LoVo (cell line): Measurements from ENCODE around the gene DHRS12.

Experiments used
- DNase-seq: peaks from one replicate; pipeline ENCODE4 v3.0.0-alpha.2; 2016; ENCODE audit warnings: low spot score

The DHRS12 gene

GRCh38 chr13:51803422-51804294 is at the start of gene DHRS12:
Gene DHRS12 (minus strand): TSS chr13:51804163. CDS start chr13:51799659, 4,504 bp downstream.
- peak; percentile 91 for DNase-seq

DNA sequence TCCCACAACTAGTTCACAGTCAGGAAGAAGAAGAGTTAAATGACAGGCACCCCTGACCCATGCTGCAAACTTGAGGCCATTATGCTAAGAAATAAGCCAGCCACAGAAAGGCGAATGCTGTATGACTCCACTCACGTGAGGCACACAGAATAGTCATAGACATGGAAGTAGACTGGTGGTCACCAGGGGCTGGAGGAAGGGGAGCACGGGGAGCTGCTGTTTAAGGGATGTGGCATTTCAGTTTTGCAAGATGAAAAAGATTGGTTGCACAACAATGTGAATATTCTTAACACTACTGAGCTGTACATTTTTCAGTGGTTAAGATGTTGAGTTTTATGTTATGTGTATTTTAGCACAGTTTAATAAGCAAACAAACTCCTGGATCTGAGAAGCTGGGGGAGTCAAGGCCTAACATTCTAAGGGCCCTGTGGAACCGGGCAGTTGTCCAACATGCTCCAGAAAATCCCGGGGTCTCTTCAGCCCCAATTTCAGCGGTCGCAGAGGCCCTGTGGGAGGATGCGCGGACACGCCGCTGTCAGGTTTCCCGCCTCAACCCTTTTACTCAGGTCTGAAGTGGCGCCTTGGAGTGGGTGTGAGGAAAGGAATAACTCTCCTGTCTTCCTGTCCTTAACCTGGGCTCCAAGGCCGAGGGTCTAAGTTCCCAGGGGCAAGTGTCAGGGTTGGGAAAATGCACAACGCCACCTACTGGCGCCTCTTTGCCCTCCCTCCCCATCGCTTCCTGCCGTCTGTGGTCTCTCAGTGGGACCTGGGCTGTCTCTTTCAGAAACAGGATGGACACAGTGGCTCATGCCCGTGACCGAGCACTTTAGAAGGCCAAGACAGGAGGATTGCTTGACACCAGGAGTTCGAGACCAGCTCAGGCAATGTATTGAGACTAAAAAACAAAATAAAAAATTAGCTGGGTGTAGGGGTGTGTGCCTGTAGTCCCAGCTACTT is 45.5 kb upstream of the DHRS12 start:
- no peak for DNase-seq

- DNase-seq: no peak
These were observed 44.7 kb upstream of the DHRS12 start for GRCh38 chr13:51848674-51849073.

DNA sequence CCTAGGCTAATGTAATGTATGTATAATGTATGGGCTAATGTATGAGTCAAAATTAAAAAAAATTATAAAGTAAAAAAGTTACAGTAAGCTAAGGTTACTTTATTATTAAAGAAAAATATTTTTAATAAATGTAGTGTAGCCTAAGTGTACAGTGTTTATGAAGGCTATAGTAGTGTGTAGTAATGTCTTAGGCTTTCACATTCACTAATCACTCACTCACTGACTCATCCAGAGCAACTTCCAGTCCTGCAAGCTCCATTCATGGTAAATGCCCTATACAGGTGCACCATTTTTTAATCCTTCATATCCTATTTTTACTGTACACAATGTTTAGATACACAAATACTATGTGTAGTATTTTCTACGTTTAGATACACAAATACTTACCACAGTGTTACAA is 42.8 kb upstream of the DHRS12 start:
- no peak for DNase-seq

- DNase-seq: no peak
These were observed 41.8 kb upstream of the DHRS12 start for GRCh38 chr13:51845574-51846318.

- DNase-seq: peak; percentile 49
These were observed 41.1 kb upstream of the DHRS12 start, which contains the start of gene TMEM272 for GRCh38 chr13:51844862-51845573. Gene TMEM272 (minus strand): TSS chr13:51845177. CDS start chr13:51838530, 6,647 bp downstream.

GRCh38 chr13:51843529-51843928 is 39.6 kb upstream of the DHRS12 start:
- no peak for DNase-seq

- DNase-seq: no peak
These were observed 37.8 kb upstream of the DHRS12 start for GRCh38 chr13:51841732-51842131.

DNA sequence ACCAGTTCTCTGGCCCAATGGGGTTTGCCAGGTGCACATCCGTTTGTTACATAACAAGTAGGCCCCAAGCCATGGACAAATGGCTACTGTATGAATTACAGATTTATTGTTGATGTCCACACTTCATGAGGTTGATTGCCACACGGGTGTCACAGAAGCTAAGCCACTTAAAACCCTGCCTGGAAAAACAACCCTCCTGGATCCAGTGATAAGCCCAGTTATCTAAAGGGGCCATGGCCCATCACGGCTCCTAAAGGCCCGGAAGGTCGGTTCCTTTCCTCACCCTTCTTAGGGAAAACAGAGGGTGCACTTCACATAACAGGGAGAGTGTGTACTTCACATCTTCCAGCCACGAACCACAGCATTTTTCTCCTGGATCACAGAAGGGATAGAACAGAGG is 37.0 kb upstream of the DHRS12 start:
- DNase-seq: no peak

DNA sequence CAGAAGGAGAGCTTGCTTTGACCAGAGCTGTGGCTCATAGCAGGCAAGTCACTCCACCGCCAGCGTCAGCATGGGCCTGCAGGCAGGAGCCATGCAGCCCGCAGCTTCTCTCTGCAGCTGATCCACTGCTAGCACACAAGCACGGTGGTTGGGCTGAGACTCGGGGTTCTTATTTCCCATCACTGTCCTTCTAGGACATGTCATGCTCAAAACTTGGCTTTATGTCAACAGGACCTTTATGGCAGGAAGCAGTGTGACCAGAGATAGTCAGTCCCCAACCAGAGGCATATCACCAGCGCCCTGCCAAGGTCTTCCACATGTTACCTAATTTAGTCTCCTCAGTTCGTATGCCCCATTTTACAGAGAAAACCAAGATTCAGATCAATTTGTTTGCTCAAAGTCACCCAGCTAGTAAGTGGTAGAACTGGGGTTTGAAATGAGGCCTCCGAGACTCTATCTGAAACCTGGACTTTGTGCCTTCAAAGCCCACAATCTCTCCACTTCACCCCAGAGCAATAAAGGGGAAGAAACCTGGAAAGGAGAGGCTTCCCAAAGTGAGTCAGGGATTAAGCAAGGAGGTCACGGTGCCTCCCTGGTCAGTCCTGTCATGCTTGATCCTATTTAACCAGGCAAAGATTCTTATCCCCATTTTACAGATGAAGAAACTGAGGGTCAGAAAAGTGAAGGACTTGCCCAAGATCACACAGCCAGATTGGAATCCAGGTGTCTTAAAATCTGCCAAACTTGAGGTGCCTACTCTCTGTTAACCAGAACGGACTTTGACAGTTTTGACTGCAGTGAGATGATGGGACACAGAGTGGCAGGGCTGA is 36.0 kb upstream of the DHRS12 start:
- DNase-seq: no peak

DNA sequence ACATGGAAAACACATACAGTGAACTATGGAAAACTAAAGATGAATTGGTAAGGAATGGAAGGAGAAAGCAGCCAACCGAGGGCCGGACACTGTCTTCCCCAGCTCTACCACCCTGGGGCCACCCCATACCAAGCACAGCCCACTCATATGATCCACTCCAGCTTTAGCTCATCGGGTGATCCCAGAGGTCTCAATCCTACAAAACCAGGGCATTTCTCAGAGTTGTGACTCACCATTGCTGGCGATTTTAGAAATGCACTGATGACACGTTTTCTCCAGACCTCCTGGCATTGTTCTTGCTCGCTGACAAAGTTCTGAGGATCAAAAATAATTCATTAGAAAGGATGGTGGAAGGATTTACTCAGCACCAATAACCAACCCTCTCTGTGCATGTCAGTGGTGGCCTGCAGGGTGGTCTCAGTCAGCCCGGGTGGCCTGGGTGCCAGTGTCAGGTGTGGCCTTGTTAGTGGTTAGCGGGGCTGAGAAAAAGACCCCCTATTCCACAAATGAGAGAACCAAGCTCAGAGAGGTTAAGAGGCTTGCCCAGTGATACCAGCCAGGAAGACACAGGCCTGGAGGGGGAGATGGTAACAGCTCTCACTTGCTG is 34.4 kb upstream of the DHRS12 start:
- DNase-seq: no peak

DNA sequence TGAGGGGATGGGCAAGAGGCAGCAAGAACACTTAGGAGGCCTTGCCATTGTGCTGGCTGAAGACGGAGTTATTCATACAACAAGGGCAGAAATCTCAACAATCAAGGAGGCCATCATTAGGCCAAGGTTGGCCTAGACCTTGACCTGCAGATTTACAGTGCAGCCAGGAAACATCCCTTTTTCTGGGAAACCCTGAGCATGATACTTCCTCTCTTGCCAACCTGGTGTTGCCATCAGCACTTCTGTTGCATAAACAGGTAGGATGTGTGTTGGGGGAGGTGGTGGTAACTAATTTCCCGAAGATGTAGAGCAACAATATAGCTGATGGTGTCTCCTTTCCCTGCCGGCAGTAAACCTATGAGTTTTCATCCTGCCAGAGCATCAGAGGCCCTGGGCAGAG is 33.1 kb upstream of the DHRS12 start:
- DNase-seq: no peak

DNA sequence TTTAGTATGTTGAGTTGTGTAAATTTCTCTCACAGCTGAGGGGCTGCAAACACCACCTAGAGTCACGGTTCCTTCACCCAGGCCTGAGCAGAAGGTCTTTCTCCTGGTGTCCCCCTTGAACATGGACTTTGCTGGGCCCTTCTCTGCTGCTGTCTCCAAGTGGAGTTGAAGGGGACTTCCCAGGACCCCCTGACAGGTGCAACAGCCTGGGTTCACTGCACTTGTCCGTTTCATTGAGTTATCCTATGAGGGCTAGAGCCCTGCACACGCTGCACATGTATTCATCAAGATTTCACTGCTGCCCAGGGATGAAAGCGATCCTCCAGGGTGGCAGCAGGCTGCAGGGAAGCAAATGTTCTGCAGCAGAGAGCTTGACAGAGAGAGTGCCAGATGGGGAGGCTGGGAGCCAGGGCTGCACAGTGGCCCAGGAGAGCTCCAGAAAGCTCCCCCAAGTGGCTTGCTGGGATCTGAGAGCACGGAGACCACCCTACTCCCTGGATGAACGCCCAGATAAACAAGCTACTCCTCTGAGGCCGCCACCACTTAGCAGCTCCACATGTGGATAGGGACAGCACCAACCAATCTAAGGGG is 30.7 kb upstream of the DHRS12 start:
- no peak for DNase-seq

- DNase-seq: no peak
These were observed 30.0 kb upstream of the DHRS12 start for GRCh38 chr13:51833980-51834379.

- DNase-seq: no peak
These were observed 28.6 kb upstream of the DHRS12 start for GRCh38 chr13:51832471-51833152.

GRCh38 chr13:51831519-51831918 is 27.6 kb upstream of the DHRS12 start:
- DNase-seq: no peak

GRCh38 chr13:51829568-51829899 is 25.6 kb upstream of the DHRS12 start:
- DNase-seq: no peak

DNA sequence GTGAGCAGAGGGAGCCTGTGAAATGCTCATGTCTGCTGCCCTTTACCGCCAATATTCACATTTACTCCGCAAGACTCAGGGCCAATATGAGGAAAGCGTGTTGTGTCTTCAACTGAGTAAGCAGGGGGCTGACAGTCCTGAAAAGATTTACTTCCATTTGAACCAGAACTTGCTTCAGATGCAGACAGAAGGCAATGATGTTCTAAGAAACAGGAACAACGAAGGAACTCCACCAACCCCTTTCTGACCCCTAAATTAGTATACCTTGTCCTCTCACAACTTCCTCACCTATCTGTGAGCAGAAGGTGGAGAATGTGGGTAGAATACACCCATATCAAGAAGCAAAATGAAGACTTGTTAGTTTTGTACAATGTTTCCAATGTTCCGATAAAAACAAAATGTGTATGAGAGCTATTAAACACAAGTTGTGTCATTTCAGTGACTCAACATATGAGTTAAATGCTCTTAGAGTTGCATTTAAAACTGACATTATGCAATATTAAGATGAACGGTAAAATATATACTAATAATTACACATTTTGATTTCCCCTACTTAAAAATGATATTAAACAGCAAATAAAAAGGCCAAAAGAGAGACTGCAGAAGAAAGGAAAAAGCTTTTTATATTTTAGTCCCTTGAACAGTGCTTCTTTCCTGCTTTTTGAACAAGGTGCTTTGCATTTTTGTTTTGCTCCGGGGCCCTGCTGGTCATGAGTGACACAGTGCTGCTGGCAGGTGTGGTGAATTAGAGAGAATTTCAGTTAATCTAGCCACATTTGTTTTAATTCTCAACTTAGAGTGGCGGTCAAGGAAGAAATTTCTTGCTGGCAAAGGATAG is 25.0 kb upstream of the DHRS12 start:
- no peak for DNase-seq
